Ammon's horn (tissue), 1 donor: ENCODE measurements around the gene TMC8.
"Not testable (repeated sequence)": the region's sequence is repeated elsewhere in the genome, so short reads cannot be mapped to it uniquely, and the experiment has no call there.

Experiments
- DNase-seq: peaks from one replicate; pipeline ENCODE4 v3.0.0-alpha.2; 2016; ENCODE audit warnings: low spot score

The TMC8 gene

DNA sequence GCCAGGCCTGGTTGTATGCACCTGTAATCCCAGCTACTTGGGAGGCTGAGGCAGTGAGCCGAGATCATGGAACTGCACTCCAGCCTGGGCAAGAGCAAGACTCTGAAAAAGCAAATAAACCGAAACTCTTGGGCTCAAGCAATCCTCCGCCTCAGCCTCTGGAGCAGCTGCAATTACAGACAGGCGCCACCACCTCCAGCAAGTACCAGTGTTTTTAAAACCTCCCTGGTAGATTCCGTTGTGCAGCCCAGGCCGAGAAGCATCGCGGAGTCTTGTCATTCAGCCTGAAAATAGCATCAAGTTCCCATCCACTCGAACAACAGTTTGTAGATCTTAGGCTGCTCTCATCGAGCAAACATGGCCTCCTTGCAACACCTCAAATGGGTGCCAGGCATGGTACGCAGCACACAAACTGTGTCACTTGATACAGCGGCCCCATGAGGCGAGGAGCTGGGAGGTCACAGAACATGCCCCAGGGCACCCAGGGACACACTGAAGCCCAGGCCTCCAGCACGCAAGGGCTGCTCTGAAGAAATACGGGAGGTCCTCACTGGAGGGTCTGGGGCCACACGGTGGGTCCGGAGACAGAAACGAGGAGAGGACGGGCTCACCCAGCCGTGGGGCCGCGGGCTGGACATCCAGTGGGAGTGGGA is 20.1 kb upstream of the TMC8 start:
- no peak for DNase-seq

DNA sequence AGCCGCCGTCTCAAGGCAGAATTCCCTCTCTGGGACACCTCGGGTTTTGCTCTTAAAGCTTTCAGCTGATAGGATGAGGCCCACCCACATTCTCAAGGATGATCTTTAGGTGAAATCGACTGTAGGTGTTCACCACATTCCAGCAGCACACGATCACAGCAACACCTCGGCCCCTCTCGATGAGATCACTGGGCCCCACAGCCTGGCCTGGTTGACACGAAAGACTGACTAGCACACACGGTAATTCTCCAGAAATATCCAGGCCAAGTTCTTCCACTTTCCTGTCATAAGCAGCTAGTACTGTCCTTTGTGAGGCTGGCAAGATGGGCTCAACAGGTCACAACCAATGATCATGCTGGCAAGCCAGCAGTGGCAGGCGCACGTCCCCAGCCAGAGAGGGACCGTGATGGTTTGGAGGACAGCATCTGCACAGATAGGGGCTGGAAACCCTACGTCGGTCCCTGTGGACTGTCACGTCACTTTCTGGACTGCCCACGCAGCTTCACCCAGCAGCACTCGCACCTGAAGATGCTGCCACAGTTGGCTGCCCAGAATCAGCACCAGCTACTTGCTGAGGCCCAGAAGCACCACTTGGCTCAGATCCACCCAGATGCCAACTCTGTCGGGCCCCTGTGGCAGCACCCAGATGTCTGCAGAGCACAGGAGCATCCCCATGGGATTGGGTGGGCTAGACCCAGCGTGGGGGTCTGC is 19.4 kb upstream of the TMC8 start:
- no peak for DNase-seq

DNA sequence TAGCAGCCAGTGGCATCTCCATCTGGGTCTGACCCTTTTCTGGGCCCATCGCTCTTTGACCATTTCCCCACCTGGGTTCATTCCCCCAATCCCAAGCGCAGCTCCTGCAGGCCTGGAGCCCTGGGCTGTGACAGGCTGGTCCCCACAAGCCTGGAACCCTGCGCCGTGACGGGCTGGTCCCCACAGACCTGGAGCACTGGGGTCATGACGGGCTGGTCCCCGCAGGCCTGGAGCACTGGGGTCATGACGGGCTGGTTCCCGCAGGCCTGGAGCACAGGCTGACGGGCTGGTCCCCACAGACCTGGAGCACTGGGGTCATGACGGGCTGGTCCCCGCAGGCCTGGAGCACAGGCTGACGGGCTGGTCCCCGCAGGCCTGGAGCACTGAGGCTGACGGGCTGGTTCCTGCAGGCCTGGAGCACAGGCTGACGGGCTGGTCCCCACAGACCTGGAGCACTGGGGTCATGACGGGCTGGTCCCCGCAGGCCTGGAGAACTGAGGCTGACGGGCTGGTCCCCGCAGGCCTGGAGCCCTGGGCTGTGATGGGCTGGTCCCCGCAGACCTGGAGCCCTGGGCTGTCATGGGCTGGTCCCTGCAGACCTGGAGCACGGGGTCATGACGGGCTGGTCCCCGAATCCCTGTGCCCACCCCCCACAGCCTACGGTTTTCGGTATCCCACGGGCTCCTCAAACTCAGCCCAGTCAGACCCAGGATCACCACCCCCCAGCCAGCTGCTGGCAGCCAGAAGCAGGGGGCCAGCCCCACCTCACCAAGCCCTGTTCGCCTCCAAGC is 18.6 kb upstream of the TMC8 start:
- DNase-seq, result no peak

DNA sequence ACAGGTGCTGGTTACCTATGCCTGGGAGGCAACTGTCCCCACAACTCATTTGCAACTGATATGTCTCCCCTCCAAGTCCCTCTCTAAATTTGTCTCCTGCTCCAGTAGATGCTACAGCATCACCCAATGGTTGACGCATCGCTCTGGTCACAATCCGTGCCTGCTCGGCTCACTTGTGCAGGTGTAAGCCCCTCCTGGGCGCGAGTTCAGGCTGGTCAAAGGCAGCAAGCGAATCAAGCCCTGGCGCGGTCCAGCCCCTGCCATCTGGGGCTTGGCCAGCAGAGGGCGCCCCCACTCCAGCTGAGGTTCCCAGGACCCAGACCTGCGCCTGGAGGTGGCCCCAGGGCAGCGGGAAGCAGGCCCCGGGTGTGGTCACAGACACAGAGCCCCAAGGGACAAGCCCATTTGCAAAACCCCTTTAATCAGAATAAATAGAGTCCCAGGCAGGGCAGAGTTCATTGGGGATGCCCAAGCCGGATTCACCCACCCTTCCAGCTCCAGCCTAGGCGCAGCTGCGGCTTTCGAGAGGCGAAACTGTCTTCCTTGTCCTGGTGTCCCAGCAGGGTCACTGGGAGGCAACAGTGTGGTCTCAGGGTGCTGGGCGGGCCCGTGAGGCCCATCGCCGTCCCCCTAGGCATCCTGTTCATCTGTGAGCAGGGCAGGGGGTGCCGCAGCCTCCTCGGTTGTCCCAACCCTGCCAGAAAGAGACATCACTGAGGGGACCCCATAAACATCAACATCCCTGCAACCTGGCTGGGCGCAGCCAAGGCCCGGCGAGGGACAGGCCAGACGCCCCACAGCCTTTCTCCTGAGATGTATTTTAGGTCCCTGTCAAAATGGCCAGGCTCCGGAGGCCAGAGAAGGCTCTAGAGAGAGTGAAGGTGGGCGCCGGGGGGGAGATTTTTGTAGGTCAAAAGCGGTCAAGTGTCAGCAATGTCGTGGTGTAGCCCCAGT is 17.8 kb upstream of the TMC8 start:
- peak; percentile 78 for DNase-seq

DNA sequence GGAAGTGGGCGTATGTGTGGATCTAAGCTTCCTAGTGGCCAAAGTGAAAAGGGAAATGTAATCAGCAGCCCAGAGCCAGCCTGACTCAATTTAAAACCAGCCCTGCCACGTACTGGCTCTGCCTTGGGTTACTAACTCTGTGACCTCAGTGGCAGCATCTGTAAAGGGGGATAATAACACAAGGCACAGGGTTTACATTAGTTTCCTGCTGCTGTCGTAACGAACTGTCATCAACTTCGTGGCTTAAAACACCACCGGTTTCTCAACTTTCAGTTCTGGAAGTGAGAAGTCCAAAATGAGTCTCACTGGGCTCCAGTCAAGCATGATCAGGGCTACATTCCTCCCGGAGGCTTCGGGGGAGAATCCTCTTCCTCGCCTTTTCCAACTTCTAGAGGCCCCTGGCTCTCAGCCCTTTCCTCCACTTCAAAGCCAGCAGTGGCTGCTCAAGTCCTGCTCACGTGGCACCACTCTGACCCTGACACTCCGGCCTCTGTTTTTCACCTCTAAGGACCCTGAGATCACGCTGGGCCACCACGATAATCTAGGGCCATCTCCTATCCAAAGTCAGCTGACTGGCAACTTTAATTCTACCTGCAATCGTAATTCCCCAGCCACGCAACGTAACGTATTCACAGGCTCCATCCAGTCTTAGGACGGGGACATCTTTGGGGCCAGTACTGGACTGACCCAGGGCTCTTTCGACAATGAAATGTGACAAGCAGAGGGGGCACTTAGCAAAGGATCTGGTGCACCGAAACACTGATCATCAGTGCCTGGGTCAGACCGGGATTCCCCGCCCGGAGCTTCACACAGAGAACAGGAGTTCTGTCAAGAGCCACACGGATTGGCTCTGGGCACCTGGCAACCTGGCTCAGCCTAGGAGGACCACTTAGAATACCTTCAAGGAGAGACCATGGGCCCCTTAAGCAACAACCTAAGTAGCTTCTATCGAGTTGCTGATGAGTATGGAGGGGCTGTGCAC is 16.5 kb upstream of the TMC8 start:
- DNase-seq, result no peak

DNA sequence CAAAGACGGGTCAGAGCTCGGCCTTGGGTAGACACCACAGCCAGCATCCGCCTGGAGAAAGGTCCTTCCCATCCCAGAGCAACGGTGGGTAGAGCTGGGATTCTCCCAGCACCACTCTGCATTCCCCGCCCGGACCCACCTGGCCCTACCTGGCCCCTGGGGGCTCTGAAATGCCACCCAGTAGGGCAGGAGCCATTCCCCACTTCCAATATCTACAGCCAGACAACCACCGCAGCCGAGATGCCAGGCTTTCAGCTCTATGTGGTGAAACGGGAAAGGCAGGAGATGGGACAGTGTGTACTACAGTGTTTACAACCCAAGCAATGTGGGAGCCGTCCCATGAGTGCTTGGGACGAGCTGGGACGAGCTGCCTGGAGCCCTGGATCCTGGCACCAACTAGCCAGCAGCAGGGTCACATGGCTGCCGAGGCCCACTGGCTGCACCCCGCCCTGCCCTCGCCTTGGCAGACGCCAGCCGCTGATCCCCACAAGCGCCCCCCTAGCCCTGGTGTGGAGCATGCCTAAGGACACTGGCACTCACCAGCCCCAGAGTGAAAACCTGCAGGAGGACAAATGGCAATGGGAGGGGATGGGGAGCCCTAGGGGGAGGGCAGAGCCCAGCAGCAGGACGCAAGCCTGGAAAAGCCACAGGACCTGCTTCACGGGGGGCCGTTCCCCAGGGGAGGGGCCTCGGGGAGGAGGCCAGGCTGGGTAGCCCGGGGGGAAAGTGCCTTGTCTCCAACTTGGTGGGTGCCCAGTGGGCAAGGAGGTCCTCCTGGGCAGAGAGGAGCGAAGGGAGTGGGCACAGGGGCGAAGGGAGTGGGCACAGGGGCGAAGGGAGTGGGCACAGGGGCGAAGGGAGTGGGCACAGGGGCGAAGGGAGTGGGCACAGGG is 15.5 kb upstream of the TMC8 start:
- DNase-seq, result peak; percentile 97

DNA sequence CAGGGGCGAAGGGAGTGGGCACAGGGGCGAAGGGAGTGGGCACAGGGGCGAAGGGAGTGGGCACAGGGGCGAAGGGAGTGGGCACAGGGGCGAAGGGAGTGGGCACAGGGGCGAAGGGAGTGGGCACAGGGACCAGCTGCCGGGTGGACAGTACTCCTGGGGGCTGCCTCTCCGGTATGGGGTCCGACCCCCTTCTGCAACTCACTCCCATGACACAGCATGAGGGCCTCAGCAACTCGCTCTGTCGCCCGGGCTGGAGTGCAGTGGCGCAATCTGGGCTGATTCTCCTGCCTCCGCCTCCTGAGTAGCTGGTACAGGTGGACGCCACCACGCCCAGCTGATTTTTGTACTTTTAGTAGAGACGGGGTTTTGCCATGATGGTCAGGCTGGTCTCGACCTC is 14.8 kb upstream of the TMC8 start:
- not testable (repeated sequence) for DNase-seq

DNA sequence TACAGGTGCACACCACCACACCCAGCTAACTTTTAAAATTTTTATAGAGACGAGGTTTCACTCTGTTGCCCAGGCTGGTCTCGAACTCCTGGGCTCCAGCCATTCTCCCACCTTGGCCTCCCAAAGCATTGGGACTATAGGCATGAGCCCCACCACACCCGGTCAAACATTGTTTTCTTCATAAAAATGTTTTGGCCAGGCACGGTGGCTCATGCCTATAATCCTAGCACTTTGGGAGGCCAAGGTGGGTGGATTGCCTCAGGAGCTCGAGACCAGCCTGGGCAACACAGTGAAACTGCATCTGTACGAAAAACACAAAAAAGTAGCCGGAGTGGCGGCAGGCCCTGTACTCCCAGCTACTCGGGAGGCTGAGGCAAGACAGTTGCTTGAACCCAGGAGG is 14.2 kb upstream of the TMC8 start:
- DNase-seq, result no peak

DNA sequence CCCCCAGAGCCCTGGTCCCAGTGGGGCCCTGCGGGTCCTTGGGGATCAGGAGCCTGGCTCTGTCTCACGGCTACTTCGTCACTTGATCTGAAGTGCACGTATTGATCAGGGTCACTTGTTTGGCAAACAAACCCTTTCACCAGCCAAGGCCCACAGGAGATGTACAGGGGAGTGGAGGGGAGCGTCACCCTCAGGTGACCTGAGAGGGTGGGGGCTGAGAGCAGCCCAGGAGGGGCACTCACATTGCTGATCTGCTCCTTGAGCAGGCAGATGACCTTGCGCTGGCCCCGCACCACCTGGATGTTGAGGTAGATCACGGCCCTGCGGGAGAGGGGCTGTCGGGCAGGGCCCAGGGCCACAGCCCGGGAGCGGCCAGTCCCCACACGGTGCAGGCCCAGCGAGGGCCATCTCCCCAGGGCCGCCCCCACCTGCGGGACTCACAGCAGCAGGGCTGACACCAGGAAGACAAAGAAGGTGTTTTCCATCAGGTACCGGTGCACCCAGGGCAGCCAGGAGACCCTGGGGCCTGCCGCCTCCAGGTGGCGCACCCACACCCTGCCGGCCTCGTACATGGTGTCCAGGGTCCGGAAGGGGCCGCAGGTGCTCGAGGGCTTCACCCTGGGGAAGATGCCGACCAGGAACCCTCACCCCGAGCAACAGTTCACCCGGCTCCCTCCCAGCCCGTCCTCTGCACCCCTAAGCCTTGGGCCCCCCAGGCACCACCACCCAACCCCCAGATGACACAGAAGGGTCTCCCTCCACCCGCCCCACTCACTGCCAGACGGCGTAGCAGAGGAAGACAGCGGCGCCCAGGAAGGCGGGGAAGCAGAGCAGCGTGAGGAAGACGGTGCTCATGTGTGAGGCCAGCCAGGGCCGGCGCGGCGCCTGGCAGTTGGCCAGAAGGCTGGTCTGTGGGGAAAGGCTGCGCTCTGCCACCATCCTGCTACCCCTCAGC is 13.3 kb upstream of the TMC8 start:
- peak; percentile 59 for DNase-seq

DNA sequence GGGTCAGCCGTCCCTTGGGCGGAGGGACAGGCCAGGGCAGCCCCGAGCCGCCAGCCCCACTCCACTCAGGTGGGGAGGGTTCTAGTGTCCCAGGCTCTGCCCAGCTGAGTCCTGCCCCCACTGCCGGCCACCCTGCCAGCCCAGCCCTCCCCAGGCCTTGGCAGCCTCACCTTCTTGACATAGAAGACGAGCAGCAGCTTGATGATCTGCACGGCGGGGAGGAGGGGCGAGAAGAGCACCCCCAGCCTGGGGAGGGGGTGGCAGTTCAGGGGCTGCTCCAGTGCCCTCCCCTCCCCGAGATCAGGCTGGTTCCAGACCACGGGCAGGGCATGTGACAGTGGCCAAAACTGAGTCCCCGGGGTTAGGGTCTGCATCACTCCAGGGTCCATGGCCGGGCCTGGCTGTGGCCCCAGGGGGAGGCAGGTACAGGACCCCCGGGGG is 11.8 kb upstream of the TMC8 start:
- no peak for DNase-seq

DNA sequence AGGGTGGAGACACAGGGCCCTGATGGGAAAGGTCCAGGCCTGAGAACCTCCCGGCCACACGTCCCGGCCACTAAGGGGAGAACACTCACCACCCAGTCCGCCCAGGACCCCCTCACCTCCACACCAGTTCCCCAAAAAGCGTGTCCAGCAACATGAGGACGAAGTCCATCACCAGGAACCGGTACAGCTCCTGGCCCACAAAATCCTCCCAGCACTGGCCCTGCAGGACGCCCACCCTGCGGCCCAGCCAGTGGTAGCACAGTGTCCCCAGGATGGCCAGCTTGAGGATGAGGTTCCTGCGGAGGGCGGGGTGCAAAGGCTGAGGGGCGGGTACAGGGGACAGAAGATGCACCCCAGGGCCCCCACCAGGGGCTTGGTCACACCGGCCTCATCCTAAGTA is 10.0 kb upstream of the TMC8 start:
- no peak for DNase-seq

DNA sequence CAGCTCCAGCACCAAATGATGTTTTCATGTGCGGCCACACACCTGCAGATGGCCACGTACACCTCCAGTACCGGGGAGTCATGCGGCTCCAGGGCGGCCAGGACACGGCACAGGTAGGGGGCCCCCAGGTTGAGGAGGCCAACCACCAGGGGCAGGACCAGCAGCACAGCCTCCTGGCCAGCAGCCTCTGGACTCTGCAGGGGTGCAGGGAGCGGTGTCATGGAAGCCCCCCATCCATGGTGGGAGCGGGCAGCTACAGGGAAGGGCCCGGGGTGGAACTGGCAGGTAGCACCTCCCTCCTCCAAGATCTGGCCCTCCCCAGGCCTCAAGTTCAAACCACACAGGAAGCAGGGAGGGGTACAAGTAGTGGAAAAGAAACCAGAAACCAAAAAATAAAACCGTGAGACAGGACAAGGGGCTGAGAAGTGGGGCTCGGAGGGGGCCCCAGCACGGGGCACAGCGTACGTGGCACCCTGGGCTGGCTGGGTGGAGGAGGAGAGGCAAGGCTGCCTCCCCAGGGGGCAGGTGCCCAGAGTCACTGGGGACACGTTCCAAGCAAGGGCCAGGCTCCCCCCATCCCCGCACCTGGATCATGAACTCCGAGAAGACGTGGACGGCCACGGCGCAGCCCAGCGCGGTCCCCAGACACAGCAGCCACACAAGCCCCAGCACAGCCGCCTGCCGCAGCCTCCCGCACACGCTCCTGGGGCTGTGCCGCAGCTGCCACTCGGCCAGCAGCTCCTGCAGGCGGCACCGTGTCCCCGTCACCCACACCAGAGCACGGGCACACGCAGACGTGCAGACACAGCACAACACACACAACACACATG is 9.4 kb upstream of the TMC8 start:
- DNase-seq, result no peak

DNA sequence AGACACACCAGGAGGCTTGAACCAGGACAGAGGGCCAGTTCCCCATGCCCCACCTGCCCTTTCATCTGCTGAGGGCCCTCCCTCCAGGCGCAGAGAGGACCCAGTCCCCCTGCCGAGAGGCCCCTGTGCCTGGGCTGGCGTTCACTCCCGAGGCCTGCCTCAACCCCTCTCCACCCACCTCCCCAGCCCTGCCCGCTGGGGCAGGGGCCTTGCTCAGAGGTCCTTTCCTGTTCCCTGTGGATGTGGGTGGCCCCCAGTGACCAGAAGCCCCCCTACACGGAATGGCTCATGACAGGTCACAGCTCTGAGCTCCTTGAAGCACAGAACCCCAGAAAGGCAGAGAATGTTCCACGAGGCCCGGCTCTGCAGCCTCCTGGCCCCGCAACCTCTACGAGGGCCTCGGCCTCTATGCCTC is 8.8 kb upstream of the TMC8 start:
- no peak for DNase-seq

DNA sequence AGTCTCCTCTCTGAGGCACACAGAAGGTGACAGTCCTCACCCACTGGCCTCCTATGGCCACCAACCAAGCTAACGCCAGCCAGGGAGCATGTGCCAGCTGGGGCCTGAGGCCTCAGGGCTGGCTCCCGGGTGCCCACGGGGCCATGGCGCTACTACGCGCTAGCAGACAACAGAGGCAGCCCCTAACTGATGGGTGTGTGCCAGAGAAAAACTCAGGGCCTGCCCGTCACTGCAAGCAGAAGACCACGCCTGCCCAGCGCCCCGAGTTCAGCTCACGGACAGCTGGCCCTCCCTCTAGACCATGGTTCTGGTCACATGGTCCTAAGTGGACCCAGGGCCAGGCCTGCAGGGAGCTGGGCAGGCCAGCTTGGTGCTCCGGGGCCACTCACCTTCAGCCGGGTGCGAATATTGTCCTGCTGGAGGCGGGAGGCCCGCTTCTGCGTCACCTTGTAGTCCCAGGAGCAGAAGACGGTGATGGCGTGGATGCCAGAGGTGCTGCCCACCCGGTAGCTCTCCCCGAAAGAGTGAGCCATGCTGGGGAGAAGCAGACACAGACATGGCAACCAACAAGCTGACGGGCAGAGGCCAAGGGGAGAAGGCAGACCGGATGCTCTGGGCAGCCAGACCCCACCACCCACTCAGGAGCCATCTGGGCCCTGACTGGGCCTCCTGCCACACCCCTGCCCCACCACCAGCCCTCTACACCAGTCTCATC is 8.2 kb upstream of the TMC8 start:
- no peak for DNase-seq

DNA sequence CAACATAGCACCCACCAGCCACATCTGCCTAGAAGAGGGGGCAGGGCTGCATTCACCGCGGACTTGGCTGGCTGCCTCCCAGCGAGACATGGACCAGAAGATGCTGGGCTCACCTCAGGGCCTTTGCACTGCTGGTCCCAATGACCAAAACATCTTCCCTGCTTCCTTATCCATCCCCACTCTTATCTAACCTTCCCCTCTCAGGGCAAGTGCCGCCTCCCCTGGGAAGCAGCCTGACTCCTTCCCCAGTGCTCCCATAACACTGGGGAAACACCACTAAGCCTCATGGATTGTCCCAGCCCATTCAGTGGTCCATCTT is 7.7 kb upstream of the TMC8 start:
- DNase-seq, result no peak

DNA sequence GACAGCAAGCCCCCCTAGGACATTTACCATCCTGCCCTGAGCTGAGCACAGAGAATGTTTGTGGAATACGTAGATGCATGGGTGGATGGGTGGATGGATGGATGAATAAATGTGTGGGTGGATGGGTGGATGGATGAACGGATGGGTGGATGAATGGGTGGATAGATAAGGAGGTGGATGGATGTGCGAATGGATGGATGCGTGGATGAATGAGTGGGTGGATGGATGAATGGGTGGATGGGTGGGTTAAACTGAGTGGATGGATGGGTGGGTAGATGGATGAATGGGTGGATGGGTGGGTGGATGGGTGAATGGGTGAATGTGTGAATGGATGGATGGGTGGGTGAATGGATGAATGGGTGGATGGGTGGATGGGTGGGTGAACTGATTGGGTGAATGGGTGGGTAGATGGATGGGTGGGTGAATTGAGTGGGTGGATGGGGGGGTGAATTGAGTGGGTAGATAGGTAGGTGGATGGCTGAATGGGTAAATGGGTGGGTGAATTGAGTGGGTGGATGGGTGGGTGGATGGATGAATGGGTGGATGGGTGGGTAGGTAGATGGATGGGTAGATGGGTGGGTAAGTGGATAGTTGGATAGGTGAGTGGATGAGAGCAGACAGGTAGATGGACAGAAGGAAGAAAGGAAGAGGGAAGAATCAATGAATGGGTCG is 7.2 kb upstream of the TMC8 start:
- DNase-seq, result no peak
